ENCODE data around the gene TMEM178B. TPM values are rescaled to one million over a fixed set of nuclear protein-coding genes. Genes with fewer than 3 reads are reported as not detected.

TMEM178B gene
- total and polyA plus RNA-seq, 2 of the 13 experiments (the other 11 are each of a cell fraction or from before 2014, with no cell fraction given) = 0.01 to 0.02 TPM

DNA sequence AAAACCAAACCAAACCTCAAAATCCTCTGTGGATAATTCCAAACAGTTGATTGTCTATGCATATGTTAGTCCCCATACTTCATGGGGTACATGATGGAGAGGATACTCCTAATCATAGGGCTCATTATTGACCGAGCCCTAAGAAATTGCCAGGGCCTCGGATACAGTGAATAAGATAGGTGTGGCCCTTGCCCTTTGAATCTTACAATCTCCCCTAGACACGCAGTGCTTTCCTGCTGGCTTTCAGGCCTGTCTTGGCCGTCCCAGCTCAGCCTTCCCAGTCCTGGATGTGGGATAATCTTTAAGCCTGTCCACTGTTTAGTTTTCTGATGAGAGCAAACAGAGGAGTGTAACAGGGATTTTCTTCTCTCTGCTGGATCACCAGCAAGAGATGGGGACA is 161.8 kb downstream of the TMEM178B start (continued):
- TF ChIP-seq, protein P1, sequence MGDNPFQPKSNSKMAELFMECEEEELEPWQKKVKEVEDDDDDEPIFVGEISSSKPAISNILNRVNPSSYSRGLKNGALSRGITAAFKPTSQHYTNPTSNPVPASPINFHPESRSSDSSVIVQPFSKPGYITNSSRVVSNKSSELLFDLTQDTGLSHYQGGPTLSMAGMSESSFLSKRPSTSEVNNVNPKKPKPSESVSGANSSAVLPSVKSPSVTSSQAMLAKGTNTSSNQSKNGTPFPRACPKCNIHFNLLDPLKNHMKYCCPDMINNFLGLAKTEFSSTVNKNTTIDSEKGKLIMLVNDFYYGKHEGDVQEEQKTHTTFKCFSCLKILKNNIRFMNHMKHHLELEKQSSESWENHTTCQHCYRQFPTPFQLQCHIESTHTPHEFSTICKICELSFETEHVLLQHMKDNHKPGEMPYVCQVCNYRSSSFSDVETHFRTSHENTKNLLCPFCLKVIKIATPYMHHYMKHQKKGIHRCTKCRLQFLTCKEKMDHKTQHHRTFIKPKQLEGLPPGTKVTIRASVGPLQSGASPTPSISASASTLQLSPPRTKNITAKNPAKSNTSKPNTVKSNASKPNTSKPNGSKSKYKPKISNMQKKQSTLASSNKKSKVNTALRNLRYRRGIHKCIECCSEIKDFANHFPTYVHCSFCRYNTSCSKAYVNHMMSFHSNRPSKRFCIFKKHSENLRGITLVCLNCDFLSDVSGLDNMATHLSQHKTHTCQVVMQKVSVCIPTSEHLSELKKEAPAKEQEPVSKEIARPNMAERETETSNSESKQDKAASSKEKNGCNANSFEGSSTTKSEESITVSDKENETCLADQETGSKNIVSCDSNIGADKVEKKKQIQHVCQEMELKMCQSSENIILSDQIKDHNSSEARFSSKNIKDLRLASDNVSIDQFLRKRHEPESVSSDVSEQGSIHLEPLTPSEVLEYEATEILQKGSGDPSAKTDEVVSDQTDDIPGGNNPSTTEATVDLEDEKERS (CRISPR knock-in tag; IDR thresholded peaks at IDR 0.05) = no peak
- TF ChIP-seq SOX6 (IDR thresholded peaks at IDR 0.05) = no peak
- TF ChIP-seq SOX6 (CRISPR knock-in tag; IDR thresholded peaks at IDR 0.05) = no peak

- POLR2A ChIA-PET = no interaction called here
- 18% methylated on average over 6 of the region's 10 CpGs for WGBS (ENCODE audit: low lambda C conversion rate)
- CTCF ChIA-PET (ENCODE audit: low intra/inter-chr PET ratio, low total read pairs) = no interaction called here
- Histone ChIP-seq H3K4me2 (ENCODE audit: low read depth, low read length) (no peak overlapping the region), H3K9ac (ENCODE audit: insufficient read depth, low read depth, low read length) (no peak overlapping the region), H3K4me3 (replicated peaks in 1 of 3; ENCODE audit: insufficient read depth in 1 of 3, low read depth in 2 of 3, low read length in 3 of 3) (no peak overlapping the region), H3K4me1 (ENCODE audit: insufficient read depth, low read length) (no peaks in the 10 kb centered on the region), H3K9me3 (ENCODE audit: low read length) (no peaks in the 10 kb centered on the region), H3K79me2 (ENCODE audit: insufficient read depth, low read length) (no peaks in the 10 kb centered on the region), H3K27ac (ENCODE audit: extremely low read length, insufficient read depth, low read length) (no peak overlapping the region), H3K27me3 (ENCODE audit: control insufficient read depth in 1 of 2, insufficient read depth in 2 of 2, low read length in 2 of 2) (peaks cover 0 to 19% of the 10 kb centered on the region in 2 experiments; a peak in 3 of 5 replicates), H2AFZ (ENCODE audit: low read length) (no peak overlapping the region), H4K20me1 (ENCODE audit: insufficient read depth, low read length) (no peaks in the 10 kb centered on the region), H3K36me3 (replicated peaks in 1 of 2; ENCODE audit: control insufficient read depth in 1 of 2, insufficient read depth in 2 of 2, low read length in 2 of 2) (no peaks in the 10 kb centered on the region)
- no peak for DNase-seq (ENCODE audit: low spot score)
- no TSS peak for BruUV-seq (replicated peaks)
- intact Hi-C loops (cut with micrococcal nuclease; ENCODE audit: unreplicated experiment) (no loop called here), in situ Hi-C loops (cut with HindIII; ENCODE audit: extremely low pct_ligation_motif_present, low pct_unique_long_range_greater_than_20kb) (no loop called here)
- no peak for ATAC-seq
- TF ChIP-seq CEBPB (IDR thresholded peaks at IDR 0.05; ENCODE audit: borderline replicate concordance, low read depth, low read length) = peak; percentile 42; the same call in 1 of the 2 replicates
- TF ChIP-seq ZNF253 (CRISPR knock-in tag; IDR thresholded peaks at IDR 0.05; ENCODE audit: borderline replicate concordance) = no peak
- no peak for FAIRE-seq
Observed at GRCh38 chr7:141238596-141239243, 164.9 kb downstream of the TMEM178B start.

All from HepG2 (cell line).